ENCODE measurements around the gene LTB4R2. TPM values are rescaled to one million over a fixed set of nuclear protein-coding genes. Genes with fewer than 3 reads are reported as not detected.
A peak's percentile ranks its signal among the peaks of the same experiment; 100 is the strongest.

The LTB4R2 gene
- total RNA-seq, 1 donor from 2014 or later: 1.8 TPM

DNA sequence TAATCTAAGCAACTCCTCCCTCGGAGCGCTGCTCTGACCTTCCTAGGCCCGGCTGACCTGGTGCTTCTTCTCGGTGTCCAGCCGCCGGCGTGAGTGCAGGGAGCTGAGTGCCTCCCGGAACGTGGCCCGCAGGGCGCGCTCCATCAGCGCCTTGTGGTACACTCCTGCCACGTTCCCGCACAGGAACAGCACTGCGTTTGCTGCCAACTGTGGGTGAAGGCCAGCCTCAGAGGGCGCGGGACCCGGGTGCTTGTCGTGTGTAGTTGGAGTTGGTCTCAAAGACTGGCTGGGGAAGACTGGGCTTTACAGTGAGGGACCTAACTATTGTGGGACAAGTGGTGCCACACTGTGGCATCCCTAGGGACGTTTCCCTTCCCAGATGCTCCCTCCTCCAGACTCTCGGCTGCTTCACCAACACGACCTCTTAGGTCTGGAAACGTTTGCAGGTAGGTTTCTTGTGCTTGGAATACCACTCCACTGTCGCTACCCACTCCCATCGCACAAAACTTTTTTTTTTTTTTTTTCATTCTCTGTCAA lies 21.9 kb downstream of the LTB4R2 start:
- H3K4me1 Mint-ChIP-seq: peaks cover 14% of the 10 kb centered on the region
- H3K4me3 ChIP-seq: peak overlapping the region; percentile 37
- peaks cover 22% of the 10 kb centered on the region for H3F3A ChIP-seq (ENCODE audit: low read depth)
- no peaks in the 10 kb centered on the region for H3K36me3 Mint-ChIP-seq
- no peak overlapping the region for H3K27ac Mint-ChIP-seq
- H3K27me3 ChIP-seq: peaks cover 85% of the 10 kb centered on the region
- H3K79me2 ChIP-seq (ENCODE audit: low read depth): no peaks in the 10 kb centered on the region
- H2AFZ ChIP-seq (replicated peaks): no peak overlapping the region
- no peak for TF ChIP-seq EZH2 (IDR thresholded peaks at IDR 0.05)
- no peak for TF ChIP-seq EZH2phosphoT487 (IDR thresholded peaks at IDR 0.05)
- TF ChIP-seq, protein P1, sequence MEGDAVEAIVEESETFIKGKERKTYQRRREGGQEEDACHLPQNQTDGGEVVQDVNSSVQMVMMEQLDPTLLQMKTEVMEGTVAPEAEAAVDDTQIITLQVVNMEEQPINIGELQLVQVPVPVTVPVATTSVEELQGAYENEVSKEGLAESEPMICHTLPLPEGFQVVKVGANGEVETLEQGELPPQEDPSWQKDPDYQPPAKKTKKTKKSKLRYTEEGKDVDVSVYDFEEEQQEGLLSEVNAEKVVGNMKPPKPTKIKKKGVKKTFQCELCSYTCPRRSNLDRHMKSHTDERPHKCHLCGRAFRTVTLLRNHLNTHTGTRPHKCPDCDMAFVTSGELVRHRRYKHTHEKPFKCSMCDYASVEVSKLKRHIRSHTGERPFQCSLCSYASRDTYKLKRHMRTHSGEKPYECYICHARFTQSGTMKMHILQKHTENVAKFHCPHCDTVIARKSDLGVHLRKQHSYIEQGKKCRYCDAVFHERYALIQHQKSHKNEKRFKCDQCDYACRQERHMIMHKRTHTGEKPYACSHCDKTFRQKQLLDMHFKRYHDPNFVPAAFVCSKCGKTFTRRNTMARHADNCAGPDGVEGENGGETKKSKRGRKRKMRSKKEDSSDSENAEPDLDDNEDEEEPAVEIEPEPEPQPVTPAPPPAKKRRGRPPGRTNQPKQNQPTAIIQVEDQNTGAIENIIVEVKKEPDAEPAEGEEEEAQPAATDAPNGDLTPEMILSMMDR (IDR thresholded peaks at IDR 0.05): no peak
- no peak for DNase-seq (ENCODE audit: low spot score)
- H3K9me3 Mint-ChIP-seq: peaks cover 4% of the 10 kb centered on the region
- no peaks in the 10 kb centered on the region for H3K36me3 ChIP-seq
- H3K27ac ChIP-seq: no peak overlapping the region
- peaks cover 4% of the 10 kb centered on the region for H3K4me1 ChIP-seq
- no peaks in the 10 kb centered on the region for H3K9me3 ChIP-seq (ENCODE audit: low read depth)
- peaks cover 7% of the 10 kb centered on the region for H4K20me1 ChIP-seq (ENCODE audit: low read depth)
- peaks cover 60% of the 10 kb centered on the region for H3K27me3 Mint-ChIP-seq (ENCODE audit: insufficient read depth, low read depth)
- peak overlapping the region; percentile 70 for H3K4me3 Mint-ChIP-seq
- H3K4me2 ChIP-seq: peak overlapping the region; percentile 75
- H3K9ac ChIP-seq: no peak overlapping the region

DNA sequence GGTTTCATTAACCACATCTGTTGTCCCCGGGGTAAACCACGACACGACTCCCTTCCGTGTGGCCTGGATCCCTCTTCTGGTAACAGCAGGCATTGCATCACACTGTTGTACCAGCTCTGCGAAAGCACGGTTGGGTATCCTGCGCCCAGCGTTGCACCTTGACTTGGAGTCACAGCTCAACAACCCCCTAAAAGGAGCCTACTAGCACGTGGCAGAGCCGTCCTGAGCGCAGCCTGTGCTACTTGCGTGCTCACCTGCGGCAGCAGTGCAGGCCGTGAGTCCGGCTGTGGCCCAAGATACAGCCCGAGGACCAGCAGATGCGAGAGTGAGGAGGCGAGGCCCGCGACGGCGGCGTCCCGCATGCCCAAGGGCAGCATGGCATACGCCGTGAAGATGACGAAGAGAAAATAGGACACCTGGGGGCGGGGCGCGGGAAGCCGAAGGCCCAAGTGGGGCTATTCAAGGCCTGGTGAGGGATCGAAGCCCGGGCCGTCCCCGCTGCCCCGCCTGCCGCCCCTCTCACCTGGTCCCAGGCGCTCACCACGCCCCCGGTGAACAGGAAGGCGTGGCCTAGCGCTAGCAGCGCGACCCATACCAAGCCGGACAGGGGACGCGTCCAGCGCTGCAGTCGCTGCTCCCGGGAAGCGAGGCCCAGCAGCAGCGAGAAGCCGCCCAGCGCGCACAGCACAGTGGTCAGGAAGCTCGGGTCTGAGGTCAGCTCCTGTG lies 22.5 kb downstream of the LTB4R2 start:
- Mint-ChIP-seq H3K4me1 (peaks cover 14% of the 10 kb centered on the region), H3K4me3 (peak overlapping the region; percentile 70), H3K36me3 (no peaks in the 10 kb centered on the region), H3K9me3 (peaks cover 5% of the 10 kb centered on the region), H3K27ac (no peak overlapping the region), H3K27me3 (ENCODE audit: insufficient read depth, low read depth) (peaks cover 64% of the 10 kb centered on the region)
- DNase-seq (ENCODE audit: low spot score): peak; percentile 81
- Histone ChIP-seq H3F3A (ENCODE audit: low read depth) (peaks cover 22% of the 10 kb centered on the region), H3K27ac (no peak overlapping the region), H3K4me2 (peak overlapping the region; percentile 75), H3K4me1 (peaks cover 4% of the 10 kb centered on the region), H3K4me3 (peak overlapping the region; percentile 37), H3K79me2 (ENCODE audit: low read depth) (no peaks in the 10 kb centered on the region), H3K27me3 (peaks cover 92% of the 10 kb centered on the region), H3K36me3 (no peaks in the 10 kb centered on the region), H3K9me3 (ENCODE audit: low read depth) (no peaks in the 10 kb centered on the region), H3K9ac (no peak overlapping the region), H4K20me1 (ENCODE audit: low read depth) (peaks cover 7% of the 10 kb centered on the region), H2AFZ (replicated peaks) (peak overlapping the region; percentile 78)
- TF ChIP-seq EZH2 (IDR thresholded peaks at IDR 0.05) (peak; percentile 48), EZH2phosphoT487 (IDR thresholded peaks at IDR 0.05) (peak; percentile 14)
- TF ChIP-seq, protein P1 (IDR thresholded peaks at IDR 0.05): peak; percentile 67

DNA sequence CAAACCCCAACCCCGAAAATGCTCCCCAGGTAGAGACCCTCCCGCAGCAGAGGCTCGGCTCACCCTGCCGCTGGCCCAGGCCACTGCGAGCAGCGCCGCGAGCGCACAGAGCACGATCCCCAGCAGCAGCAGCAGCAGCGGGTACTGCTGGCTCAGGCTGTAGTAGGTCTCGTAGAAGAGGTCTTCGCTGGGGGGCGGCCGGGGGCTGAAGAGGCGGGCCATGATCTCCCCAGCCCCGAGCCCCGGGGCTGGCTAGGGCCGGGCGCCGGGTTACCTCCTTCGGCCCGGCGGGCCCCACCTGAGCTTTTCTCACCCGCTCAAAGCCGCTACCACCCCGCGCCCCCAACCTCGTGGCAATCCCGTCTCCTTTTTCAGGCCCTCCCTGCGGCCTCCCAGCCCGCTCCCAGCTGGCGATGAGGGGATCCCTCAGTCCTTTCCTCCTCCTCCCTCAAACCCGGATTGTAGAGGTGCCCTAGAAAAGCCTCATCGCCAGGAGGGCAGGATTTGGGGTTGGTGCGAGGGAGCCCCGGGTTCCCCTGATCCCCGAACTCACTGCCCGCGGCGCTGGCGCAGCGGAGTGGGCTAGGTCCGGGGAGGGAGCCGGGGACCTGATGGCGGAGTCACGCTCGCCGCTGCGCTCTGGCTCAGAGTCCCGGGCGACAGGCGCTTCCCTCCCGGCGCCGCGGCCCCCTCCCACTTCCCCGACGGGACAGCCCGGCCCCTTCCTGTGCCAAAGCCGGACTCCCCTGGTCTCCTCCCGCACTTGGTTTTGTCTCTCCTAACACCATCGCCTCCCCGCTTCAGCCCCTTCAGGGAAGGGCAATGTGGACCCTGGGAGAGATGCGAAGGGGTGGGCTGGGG lies 24.7 kb downstream of the LTB4R2 start, which contains the start of gene ADCY4:
Gene ADCY4, minus strand, starts transcription at position 641 of the 861 bp plus-strand sequence. Its CDS starts 419 bp downstream, at position 222.
- Histone ChIP-seq H3K36me3 (no peaks in the 10 kb centered on the region), H3K9me3 (ENCODE audit: low read depth) (no peaks in the 10 kb centered on the region), H4K20me1 (ENCODE audit: low read depth) (peaks cover 12% of the 10 kb centered on the region), H3K27ac (no peak within 1 kb of the TSS), H3K4me2 (peak within 1 kb of the TSS; percentile 82), H3K4me1 (peaks cover 9% of the 10 kb centered on the region), H3K79me2 (ENCODE audit: low read depth) (no peaks in the 10 kb centered on the region), H3F3A (ENCODE audit: low read depth) (peaks cover 22% of the 10 kb centered on the region), H3K4me3 (peak within 1 kb of the TSS; percentile 49), H3K27me3 (peaks cover 100% of the 10 kb centered on the region), H2AFZ (replicated peaks) (peak within 1 kb of the TSS; percentile 92), H3K9ac (no peak within 1 kb of the TSS)
- peak; percentile 51 for DNase-seq (ENCODE audit: low spot score)
- TF ChIP-seq EZH2 (IDR thresholded peaks at IDR 0.05) (peak; percentile 93), EZH2phosphoT487 (IDR thresholded peaks at IDR 0.05) (peak; percentile 89)
- TF ChIP-seq, protein P1 (IDR thresholded peaks at IDR 0.05): no peak
- peaks cover 14% of the 10 kb centered on the region for H3K4me1 Mint-ChIP-seq
- peak within 1 kb of the TSS; percentile 77 for H3K4me3 Mint-ChIP-seq
- no peaks in the 10 kb centered on the region for H3K36me3 Mint-ChIP-seq
- peaks cover 79% of the 10 kb centered on the region for H3K27me3 Mint-ChIP-seq (ENCODE audit: insufficient read depth, low read depth)
- H3K9me3 Mint-ChIP-seq: peaks cover 8% of the 10 kb centered on the region
- H3K27ac Mint-ChIP-seq: no peak within 1 kb of the TSS
